Hematopoietic multipotent progenitor cell treated with erythropoietin and hydrocortisone succinate and interleukin-3 and kit ligand, for 17 days (in vitro differentiated cells): ENCODE results near the gene LIMA1.
"Not testable (repeated sequence)": the region's sequence is repeated elsewhere in the genome, so short reads cannot be mapped to it uniquely, and the experiment has no call there.

ENCODE experiments used
- DNase-seq: peaks from one replicate; pipeline ENCODE4 v3.0.0-alpha.2; 2015; ENCODE audit warnings: low spot score

Gene LIMA1

GRCh38 chr12:50246873-50247612 lies 36.3 kb downstream of the LIMA1 start:
- DNase-seq: peak; percentile 67

- no peak for DNase-seq
Measured at GRCh38 chr12:50246197-50246865, 37.0 kb downstream of the LIMA1 start.

- DNase-seq: no peak
Measured at GRCh38 chr12:50243507-50243906, 39.8 kb downstream of the LIMA1 start.

- DNase-seq: no peak
Measured at GRCh38 chr12:50242751-50243191, 40.5 kb downstream of the LIMA1 start.

GRCh38 chr12:50241178-50241577 lies 42.1 kb downstream of the LIMA1 start:
- DNase-seq: no peak

GRCh38 chr12:50240792-50241114 lies 42.6 kb downstream of the LIMA1 start:
- no peak for DNase-seq

GRCh38 chr12:50240096-50240791 lies 43.1 kb downstream of the LIMA1 start:
- no peak for DNase-seq

- no peak for DNase-seq
Measured at GRCh38 chr12:50239355-50239891, 43.9 kb downstream of the LIMA1 start.

- no peak for DNase-seq
Measured at GRCh38 chr12:50234347-50234746, 49.0 kb downstream of the LIMA1 start.

GRCh38 chr12:50232771-50233209 lies 50.5 kb downstream of the LIMA1 start:
- DNase-seq: no peak

GRCh38 chr12:50232206-50232605 lies 51.1 kb downstream of the LIMA1 start:
- no peak for DNase-seq

- DNase-seq: no peak
Measured at GRCh38 chr12:50231346-50231745, 52.0 kb downstream of the LIMA1 start.

- no peak for DNase-seq
Measured at GRCh38 chr12:50230217-50230616, 53.1 kb downstream of the LIMA1 start.

- DNase-seq: no peak
Measured at GRCh38 chr12:50224026-50224692, 59.2 kb downstream of the LIMA1 start.

- DNase-seq: no peak
Measured at GRCh38 chr12:50222275-50222783, 61.0 kb downstream of the LIMA1 start.

GRCh38 chr12:50221228-50222008 lies 61.9 kb downstream of the LIMA1 start:
- DNase-seq: no peak

GRCh38 chr12:50220363-50220995 lies 62.8 kb downstream of the LIMA1 start:
- no peak for DNase-seq

- DNase-seq: no peak
Measured at GRCh38 chr12:50219544-50219943, 63.8 kb downstream of the LIMA1 start.

GRCh38 chr12:50219001-50219400 lies 64.3 kb downstream of the LIMA1 start:
- DNase-seq: not testable (repeated sequence)

- no peak for DNase-seq
Measured at GRCh38 chr12:50218386-50218785, 64.9 kb downstream of the LIMA1 start.

- no peak for DNase-seq
Measured at GRCh38 chr12:50217202-50217601, 66.1 kb downstream of the LIMA1 start.
